Activated CD8-positive, alpha-beta memory T cell treated with anti-CD3 and anti-CD28 coated beads, Interleukin-2, amount 50 U/mL, for 48 hours (primary cell): ENCODE results near the gene GRIA1.

Source experiments
- DNase-seq: peaks from one replicate; pipeline ENCODE4 v3.0.0-alpha.2; 2020

Gene GRIA1

DNA sequence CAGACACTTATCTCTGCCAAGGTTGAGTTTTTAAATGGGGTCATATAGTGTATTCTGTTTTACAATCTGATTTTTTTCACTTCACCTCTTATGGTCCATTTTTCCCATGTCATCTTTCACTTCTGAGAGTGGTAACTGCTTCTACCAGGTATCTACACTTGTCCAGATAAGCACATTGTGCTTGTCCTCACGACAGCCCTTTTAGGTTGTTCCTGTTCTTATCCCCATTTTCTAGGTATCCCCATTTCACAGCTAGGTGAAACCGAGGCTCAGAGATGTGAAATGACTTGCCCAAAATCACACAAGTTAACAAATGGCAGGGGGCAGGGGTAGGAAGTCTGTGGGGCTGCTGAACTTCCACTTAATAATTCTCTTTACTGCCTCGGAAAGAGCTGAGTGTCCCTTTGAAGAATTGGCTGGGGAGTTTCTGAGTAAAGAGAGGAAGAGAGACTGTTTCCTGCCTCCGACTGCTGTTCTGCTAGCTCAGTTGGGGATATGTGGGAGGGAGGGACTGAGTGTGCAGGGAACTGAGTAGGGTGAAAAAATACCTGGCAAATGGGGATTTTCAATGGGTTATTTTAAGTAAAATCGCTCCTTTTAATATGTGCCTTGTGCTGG, 255.4 kb downstream of the GRIA1 start:
- DNase-seq: no peak

DNA sequence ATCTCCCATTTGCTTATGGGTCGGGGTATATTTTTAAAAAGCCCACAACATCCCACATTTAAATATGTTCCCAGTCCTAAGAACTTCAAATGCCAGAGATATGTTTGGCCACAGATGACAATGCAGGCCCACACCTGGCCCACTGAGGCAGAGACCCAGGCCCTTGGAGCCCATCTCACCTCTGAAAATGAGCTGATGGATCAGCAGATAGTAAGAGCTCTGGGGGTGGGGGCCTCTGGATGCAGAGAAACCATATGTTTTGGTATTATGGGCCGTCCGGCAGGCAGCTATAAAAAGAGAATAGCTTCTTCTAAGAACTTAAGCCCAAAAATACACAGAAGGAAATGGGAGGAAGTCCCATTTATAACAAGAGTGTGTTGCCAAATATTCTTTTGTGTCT, 256.0 kb downstream of the GRIA1 start:
- no peak for DNase-seq

DNA sequence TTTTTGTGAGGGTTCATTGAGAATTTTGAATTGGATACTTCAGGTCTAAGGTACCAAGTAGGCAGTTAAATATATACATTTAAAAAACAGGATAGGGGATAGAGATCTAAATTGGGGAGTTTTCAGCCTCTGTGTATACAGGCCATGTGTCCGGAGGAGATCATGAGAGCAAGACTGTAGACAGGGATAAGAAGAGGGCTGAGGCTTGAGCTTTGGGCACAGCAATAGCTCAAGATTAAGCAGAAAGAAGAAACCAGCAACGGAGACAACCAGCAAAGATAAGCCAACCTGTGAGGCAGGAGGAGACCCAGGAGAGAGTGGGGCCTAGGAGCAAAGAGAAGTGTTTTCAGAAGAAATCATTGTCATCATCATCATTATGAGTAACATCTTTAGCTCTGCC, 258.4 kb downstream of the GRIA1 start:
- DNase-seq: no peak

DNA sequence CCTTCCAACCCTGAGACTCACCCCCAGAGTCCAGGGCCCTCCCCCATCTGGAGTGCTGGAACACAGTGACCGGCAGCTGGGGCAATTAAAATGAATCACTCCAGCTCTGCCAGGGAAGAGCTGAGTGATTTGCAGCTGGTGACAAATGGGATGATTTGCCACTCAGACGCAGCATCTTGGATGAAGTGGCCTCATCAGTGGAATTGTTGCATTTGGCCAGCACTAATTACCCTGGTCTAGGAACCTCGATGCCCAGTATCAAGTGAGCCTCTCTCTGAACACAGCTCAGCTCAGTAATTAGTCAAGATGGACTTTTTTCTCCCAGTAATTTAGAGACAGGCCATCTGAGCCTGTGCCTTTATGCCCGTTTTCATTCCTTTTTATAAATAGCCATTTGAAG, 259.5 kb downstream of the GRIA1 start:
- DNase-seq: no peak

DNA sequence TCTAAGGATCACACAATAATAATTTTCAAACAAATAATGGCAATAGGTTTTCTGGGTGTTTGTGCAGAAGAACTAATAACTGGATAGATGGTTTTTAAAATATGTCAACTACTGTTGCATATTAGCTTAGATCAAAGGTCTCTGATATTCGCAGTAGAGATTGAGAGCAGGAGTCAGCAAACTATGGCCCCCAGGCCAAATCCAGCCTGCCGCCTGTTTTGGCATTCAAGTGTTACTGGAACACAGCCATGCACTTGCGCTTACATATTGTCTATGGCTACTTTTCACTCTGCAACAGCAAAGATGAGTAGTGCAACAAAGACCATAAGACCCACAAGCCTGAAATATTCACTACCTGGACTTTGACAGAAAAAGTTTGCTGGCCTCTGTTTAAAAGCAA, 260.8 kb downstream of the GRIA1 start:
- DNase-seq: no peak

DNA sequence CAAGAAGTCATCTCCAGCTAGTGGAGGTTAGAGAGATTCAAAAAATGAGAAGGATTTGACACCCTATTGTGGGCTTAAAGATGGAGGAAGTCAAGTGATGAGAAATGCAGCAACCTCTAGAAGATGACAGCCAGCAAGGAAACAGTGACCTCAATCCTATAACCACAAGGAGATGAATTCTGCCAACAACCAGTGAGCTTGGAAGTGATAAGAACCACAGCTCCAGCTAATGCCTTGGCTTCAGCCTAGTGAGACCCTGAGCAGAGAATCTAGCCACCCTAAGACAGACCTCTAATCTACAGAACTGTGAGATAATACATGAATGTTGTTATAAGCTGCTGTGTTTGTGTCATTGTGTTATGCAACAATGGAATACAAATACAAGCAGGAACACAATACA, 262.4 kb downstream of the GRIA1 start:
- no peak for DNase-seq

DNA sequence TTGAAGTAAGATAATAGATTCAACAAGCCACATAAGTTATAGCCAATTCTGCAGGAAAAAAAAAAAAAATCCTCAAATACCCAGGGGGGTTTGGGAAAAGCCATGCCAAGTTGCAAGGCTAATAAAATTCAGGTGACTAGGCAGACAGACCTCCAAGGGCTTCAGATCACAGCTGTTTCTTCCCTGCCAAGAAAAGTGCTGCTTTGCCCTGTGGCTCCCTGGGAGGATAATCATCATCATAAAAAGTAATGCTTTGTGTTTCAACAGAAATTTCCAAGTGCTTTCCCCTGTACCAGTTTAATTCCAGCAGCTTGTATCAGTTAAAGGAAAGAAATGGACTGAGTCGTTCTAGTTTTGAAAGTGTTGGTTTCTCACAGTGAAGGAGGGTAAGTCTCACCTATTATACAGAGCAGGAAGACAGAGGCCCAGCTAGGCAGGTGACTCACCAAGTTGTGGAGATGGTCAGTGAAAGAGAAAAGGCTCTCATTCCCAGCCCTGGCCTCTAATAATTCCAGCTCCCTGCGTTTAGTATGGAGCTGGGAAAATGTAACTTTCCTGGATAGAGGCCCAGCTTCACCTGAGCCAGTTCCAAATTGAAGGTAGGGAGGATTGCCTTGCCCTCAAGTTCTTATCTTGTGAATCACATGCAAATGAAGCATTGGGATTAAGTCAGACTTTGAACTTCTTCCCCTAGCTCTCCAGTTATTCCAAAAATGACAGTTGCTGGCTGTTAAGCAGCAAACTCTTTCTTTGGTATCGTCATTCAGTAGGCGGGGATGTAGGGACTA, 263.4 kb downstream of the GRIA1 start:
- no peak for DNase-seq

DNA sequence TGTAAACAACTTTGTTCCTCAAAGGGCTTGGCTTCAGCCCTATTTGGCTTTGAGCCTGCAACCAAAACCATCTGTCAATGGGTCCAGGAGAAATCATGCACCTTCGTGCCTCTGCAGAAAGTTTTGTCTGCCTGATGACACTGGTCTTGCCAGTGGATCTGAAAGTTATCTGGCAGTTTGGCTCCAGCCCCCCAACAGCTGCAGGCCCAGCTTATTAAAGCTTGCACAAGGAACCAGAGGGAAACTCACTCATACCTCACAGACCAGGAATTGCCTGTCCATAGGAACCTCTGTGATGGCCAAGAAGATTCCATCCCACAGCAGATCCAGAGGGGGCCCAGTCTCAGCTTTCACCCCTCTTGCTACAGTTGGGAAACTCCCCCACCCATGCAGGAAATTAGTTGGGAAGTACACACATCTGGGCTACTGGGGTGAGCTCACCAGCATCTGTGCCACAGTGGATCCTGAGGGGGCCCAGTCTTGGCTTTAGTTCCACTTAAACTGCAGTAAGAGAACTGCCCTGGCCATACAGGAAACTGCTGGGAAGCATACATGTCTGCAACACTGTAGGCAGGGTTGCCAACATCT, 265.5 kb downstream of the GRIA1 start:
- DNase-seq: no peak

DNA sequence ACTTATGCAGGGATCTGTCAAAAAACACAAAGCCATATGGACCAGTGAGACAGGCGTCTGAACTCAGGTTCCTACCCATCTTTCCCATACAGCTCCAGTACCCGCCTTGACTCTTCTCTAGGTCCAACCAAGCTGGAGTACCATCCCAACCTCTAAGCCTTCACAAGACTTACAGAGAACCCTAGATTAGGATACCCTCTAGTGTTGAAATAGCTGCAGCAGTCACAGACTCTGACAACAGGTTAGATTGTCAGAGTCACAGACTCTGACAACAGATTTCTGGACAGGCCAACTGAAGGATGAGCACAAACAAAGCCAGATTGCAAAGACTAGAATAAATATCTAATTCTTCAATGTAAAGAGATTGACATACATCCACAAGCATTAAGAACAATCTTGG, 266.1 kb downstream of the GRIA1 start:
- no peak for DNase-seq

DNA sequence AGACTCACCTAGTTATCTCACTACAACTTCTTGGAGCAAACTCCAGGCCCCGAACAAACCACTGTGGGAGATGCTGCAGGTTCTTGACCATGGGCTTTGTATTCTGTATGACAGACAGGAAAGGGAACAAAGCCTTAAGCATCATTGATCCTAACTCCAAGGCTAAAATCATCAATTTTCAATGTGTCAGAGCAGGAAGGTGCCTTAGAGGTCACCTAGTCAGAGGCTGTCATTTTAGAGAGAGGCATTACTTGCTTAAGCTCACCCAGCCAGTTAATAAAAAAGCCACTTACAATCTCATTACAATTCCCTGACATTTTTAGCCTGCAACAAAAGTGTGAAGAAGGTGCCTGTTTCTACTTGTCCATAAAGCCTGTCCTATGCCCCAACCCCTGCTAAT, 275.5 kb downstream of the GRIA1 start:
- DNase-seq: no peak

DNA sequence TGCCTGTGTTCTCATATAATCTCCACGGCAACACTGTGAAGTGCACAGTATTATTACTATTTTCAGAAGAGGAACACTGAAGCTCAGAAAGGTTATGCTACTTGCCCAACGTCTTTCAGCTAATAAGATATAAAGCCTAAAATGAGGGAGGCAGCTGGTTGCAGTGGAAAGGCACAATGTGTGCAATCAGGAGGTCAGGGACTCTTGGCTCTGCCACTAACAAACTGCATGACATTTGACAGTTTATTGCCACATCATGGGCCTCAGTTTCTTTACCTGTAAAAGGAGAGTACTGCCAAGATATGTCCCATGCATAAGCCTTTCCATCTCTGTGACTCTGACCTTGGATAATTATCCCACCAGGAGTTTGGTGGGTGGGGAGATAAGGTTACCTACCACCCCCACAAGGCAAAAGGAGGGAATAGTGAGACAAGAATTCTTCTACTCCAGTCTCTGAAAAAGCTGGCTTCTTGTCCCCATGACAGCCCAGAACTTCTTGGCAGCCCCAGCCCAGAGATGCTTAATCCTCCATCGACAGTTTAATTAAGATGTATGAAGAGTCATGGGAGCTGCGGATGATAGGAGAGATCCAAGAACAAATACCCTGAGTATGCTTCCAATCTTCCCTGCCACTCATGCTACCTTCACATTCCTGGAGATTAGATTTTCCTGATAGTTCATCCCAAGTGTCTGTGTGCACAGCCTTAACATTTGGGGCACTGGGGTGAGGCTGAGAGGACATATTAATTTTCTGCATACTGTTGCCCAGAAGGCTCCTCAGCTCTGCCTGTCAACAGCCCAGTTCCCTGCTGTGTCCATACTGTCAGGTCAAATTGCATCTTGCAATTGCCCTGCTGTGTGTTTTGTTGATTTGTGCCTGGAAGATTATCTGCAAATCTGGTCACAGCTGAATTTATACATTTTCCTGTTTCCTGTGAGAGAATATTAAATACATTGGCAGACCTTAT, 277.0 kb downstream of the GRIA1 start:
- no peak for DNase-seq

DNA sequence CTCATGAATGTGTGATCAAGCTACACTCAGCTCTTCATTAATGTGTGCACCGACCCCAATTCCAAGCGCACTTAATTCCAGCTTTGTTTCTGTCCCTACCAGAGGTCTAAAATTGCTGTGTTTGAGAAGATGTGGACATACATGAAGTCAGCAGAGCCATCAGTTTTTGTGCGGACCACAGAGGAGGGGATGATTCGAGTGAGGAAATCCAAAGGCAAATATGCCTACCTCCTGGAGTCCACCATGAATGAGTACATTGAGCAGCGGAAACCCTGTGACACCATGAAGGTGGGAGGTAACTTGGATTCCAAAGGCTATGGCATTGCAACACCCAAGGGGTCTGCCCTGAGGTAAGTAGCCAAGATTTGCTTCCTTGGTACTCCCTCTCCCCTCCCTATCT, 279.6 kb downstream of the GRIA1 start:
- no peak for DNase-seq

DNA sequence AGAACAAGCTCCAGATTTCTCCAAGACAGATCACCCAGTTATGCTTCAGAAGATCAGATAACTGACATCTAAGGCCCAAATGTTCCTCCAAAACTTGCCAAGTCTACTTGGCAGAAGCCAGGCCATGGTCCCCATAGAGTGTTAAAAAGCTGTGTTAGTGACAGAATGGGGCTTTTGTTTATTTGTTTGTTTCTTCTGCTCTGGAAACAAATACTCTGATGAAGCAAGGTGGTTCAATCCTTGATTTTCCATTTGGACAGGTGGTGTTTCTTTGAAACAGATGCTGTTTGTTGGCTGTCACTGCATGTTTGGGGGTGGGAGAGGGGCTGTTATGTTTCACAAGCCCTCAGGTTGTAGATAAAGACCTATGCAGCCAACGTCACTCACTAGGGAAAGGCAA, 284.2 kb downstream of the GRIA1 start:
- DNase-seq: no peak

DNA sequence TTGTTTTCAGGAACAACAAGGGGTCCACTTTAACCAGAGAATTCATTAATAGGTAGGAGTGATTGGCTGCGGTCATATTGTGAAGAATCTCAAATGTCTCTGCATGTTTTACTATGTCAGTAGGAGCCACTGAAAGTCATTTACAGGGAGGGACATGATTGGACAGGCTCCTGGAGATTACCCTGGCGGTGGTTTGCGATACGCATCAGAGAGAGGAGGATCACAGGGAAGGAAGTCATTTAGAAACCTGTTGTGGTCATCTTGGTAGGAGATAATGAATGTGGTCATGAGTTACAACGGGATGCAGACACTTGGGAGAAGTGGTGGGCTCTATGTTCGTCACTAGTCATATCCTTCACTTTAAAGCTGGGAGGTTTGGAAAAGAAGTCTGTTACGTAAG, 285.5 kb downstream of the GRIA1 start:
- DNase-seq: no peak

DNA sequence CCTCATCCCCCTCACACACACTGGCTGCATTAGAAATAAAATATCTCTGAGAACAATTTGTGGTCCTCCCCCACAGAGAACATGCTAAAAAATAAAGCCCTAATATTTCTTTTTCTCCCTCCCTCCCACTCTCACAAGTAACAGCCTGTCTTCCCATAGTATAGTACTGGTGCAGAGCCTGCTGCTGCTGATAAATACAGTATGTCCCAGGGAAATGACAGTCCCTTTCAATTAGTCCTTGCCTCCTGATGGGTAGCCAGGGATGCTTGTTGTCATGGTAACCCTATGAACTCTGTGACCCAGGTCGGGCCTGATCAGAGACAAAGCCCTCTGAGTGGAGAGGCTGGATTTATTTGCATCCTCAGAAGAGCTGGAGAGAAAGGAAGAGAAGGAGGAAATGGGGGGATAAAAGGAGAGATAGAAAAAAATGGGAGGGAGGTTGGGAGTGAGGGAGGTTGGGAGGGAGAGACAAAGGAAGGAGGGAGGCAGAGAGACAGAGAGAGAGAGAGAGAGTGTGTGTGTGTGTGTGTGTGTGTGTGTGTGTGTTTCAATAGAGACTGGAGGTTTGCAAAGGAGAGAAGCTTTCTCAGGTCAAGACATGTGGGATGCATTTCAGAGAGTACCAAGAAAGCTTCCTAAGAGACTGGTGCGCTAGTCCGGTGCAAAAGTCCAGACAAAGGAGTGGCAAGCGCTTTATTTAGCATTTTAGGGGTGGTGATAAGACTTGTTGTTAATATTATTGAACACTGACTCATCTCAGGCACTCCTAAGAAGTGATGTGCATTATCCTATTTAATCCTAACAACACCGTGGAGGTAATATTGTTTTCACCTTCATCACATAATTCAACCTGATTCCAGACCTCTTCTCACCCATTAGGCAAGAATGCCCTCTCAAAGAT, 287.5 kb downstream of the GRIA1 start:
- DNase-seq: no peak

DNA sequence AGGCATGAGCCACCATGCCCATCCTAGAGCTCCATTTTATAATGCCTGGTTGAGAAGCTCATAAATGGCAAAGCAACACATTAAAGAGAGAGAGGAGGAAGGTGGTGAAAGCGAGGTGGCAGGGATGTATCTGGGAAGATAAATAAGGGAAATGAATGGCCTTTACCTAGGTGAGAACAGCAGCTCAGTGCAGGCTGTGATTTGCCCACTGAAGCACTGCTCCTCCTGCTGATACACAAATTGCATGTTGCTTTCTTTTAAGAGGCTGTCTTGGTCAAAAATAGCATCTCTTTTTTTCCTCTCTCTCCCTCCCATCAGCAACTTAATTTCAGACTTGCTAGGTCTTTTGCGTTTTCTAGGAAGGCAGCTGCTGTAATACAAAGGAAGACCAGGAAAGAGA, 289.4 kb downstream of the GRIA1 start:
- no peak for DNase-seq

DNA sequence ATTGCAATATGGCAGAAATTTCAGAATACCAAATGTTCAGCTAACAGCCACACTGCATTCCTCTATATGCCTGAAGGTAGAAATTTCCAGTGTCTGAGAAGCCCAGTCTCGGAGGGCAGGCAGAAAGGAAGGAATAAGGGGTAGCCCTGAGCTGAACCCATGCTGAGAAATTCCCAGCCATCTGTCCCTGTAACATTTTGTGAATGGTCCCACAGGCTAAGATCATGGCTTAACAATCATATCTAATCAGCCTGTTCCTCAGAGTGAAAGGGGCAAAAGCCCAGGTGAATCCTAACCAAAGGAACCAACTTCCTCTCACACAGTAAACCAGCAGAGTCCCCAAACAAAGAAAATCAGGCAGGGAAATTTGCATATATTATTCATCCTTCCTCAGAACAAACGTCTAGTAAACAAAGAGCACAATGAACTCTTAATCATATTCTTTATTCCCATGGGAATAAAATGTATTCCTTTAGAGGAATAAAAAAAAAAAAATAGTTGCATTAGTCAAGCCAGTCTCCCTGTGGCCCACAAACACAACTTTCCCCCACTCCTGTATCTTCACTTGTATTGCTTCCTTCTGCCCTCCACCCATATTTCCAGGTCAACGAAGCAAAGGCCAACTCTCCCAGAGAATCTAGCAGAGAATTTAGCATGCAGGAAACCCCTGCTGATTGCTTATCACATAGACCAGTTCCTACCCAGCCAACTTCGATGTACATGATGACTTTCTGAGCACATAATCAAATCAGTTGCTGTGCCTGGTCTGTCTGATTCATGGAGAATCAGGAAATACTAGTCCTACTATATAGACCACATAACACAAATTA, 290.6 kb downstream of the GRIA1 start:
- DNase-seq: no peak

DNA sequence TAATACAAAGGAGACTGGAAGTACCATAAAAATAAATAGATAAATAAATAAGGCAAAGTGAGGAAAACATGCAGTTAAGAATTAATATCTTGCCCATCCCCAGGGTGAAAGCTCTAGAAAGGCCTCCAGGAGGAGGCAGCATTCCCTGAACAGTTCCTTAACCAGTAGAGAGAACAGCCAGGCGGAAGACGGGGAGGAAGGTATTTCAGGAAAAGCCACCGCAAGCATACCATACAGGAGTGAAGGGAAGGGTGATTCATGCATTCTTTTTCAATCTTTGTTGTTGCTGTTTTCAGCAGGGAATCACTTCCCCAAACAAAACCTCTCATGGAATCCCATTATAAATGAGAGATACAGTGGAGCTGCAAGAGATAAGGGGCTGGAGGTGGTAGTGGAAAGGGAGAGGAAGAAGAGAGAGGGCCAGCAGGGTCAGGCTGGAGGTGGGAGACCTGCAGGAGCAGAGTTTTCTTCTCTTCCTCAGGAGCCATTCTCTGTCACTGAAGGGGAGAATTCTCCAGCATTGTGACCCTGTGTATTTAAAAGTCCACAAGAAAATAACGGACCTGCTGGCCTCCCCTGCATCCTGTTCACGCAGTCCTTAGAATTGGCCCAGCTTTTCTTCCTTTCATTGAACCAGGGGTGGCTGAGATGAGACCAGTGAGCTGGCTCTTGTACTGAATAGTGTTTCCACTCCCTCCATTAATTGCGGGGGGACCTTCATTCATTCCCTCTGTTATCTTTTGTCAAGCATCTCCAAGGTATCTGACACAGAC, 292.3 kb downstream of the GRIA1 start:
- DNase-seq: no peak

DNA sequence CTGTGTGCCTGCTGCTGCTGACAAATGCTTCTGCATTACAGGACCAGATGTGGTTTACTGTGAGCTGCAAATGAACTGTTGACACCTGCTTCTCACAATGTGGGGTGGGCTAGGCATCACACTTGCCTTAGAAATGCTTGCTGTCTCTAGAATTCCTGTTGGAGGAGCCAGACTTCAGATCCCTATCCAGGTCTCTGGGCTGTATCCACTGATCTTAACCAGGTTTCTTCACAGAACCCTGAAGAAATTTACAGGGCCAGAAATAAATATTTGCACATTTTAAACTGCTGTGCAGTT, 292.8 kb downstream of the GRIA1 start:
- DNase-seq: no peak

DNA sequence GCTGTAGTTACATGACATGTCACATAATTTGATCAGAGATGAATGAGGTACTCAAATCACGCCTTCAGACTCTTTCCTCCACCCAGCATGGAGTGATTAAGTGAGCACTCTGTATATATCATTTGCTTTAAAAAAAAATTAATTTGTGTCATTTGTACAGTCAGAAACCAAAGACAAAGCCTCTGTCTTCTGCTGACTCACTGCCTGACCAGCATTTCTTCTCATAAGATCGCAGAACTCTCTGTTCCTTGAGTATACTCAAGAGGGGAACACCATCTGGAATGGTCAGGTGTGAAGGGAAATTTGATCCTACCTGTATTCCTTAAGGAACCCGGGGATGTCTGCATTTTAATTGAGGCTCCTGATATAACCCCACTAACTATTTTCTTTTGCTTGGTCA, 293.8 kb downstream of the GRIA1 start:
- no peak for DNase-seq

DNA sequence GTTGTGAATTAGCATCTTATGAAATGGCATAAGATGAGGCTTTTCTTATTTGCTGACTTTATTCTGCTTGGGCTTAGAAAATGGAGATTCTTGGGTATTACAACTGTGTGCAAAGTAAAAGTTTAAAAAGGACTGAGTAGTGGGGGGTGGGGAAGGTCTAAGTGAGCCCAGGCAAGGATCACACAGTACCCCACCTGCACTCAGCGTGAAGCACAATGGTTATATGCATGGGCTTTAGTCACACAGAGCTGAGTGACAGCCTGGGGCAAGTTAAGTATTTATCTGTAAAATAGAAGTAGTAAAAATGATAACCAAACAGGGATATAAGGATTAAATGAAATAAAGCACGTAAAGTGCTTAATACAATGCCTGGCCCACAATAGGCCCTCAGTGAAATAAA, 300.9 kb downstream of the GRIA1 start:
- no peak for DNase-seq
